ENCODE measurements around the gene VWC2L. TPM values are rescaled to one million over a fixed set of nuclear protein-coding genes. Genes with fewer than 3 reads are reported as not detected.

The VWC2L gene
- total RNA-seq, 1 donor from 2014 or later, result not detected

- no peaks in the 10 kb centered on the region for H3K27me3 ChIP-seq (ENCODE audit: control insufficient read depth, insufficient read depth, low read length)
- H3K4me3 ChIP-seq (ENCODE audit: low read depth, low read length), result no peak overlapping the region
- H3K36me3 ChIP-seq (ENCODE audit: control insufficient read depth, insufficient read depth, low read length), result no peaks in the 10 kb centered on the region
- TF ChIP-seq, protein P1, sequence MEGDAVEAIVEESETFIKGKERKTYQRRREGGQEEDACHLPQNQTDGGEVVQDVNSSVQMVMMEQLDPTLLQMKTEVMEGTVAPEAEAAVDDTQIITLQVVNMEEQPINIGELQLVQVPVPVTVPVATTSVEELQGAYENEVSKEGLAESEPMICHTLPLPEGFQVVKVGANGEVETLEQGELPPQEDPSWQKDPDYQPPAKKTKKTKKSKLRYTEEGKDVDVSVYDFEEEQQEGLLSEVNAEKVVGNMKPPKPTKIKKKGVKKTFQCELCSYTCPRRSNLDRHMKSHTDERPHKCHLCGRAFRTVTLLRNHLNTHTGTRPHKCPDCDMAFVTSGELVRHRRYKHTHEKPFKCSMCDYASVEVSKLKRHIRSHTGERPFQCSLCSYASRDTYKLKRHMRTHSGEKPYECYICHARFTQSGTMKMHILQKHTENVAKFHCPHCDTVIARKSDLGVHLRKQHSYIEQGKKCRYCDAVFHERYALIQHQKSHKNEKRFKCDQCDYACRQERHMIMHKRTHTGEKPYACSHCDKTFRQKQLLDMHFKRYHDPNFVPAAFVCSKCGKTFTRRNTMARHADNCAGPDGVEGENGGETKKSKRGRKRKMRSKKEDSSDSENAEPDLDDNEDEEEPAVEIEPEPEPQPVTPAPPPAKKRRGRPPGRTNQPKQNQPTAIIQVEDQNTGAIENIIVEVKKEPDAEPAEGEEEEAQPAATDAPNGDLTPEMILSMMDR (IDR thresholded peaks at IDR 0.05; ENCODE audit: insufficient read depth, low read length, poor library complexity, severe bottlenecking), result no peak
- DNase-seq (ENCODE audit: low read depth), result no peak
Observed at GRCh38 chr2:214601852-214602633, 191.2 kb downstream of the VWC2L start.

DNA sequence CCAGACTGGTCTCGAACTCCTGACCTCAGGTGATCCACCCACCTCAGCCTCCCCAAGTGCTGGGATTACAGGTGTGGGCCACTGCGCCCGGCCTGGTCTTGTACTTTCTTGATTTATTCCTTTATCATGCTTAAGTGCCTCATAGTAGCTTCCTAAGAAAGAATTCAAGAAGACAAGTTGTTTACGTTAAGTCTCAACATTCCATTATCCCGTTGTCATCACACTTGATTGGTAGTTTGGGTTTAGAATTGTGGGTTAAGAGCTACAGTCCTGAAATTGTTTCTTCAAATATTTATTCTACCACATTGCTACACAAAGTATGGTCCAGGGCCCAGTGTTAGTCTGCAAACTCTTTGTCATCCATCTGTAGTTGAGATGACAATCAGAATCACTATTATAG is 194.0 kb downstream of the VWC2L start:
- no peak overlapping the region for H3K4me3 ChIP-seq (ENCODE audit: low read depth, low read length)
- H3K27me3 ChIP-seq (ENCODE audit: control insufficient read depth, insufficient read depth, low read length), result no peaks in the 10 kb centered on the region
- no peaks in the 10 kb centered on the region for H3K36me3 ChIP-seq (ENCODE audit: control insufficient read depth, insufficient read depth, low read length)
- DNase-seq (ENCODE audit: low read depth), result no peak
- TF ChIP-seq, protein P1 (IDR thresholded peaks at IDR 0.05; ENCODE audit: insufficient read depth, low read length, poor library complexity, severe bottlenecking), result no peak

DNA sequence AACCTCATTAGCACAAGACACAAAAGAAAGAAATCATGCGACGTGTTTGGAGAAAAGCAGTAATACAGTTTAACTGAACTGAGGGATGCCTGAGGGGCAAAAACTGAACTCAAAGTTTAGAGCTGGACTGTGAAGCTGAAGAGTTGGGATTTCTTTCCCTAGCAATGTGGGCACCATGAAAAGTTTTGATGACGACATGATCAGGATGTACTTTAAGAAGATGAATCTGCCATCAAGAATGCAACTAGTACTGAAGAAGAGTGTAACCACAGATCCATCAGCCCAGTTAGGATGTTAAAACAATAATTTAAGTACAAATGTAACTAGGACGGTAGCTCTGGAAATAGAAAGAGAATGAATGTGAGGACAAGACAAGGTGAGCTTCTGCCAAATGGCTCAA is 196.2 kb downstream of the VWC2L start:
- Histone ChIP-seq H3K4me3 (ENCODE audit: low read depth, low read length) (no peak overlapping the region), H3K36me3 (ENCODE audit: control insufficient read depth, insufficient read depth, low read length) (no peaks in the 10 kb centered on the region), H3K27me3 (ENCODE audit: control insufficient read depth, insufficient read depth, low read length) (no peaks in the 10 kb centered on the region)
- TF ChIP-seq, protein P1 (IDR thresholded peaks at IDR 0.05; ENCODE audit: insufficient read depth, low read length, poor library complexity, severe bottlenecking), result no peak
- no peak for DNase-seq (ENCODE audit: low read depth)

DNA sequence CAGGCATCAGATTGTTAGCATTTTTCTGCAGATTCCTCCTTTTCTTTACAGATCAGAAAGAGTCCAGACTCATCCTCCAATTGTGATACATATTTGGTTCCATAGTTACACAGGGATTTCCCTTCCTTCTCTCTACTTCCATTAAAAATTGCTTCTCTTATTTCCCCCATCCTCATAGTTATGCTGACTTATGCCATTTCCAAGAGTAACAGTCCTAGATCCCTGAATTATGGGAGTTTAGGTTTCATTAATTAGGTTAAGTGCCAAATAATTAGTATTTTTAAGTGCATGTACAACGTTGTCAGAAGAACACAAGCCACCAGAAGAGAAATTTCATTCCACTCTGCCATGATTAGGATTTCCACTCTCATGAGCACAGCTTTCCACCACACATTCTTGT is 200.2 kb downstream of the VWC2L start:
- Histone ChIP-seq H3K27me3 (ENCODE audit: control insufficient read depth, insufficient read depth, low read length) (no peaks in the 10 kb centered on the region), H3K36me3 (ENCODE audit: control insufficient read depth, insufficient read depth, low read length) (no peaks in the 10 kb centered on the region), H3K4me3 (ENCODE audit: low read depth, low read length) (no peak overlapping the region)
- no peak for DNase-seq (ENCODE audit: low read depth)
- TF ChIP-seq, protein P1 (IDR thresholded peaks at IDR 0.05; ENCODE audit: insufficient read depth, low read length, poor library complexity, severe bottlenecking), result no peak

GRCh38 chr2:214624166-214624760 is 213.4 kb downstream of the VWC2L start:
- TF ChIP-seq, protein P1 (IDR thresholded peaks at IDR 0.05; ENCODE audit: insufficient read depth, low read length, poor library complexity, severe bottlenecking), result no peak
- H3K36me3 ChIP-seq (ENCODE audit: control insufficient read depth, insufficient read depth, low read length), result no peaks in the 10 kb centered on the region
- no peaks in the 10 kb centered on the region for H3K27me3 ChIP-seq (ENCODE audit: control insufficient read depth, insufficient read depth, low read length)
- no peak overlapping the region for H3K4me3 ChIP-seq (ENCODE audit: low read depth, low read length)
- no peak for DNase-seq (ENCODE audit: low read depth)
